ENCODE data around the gene SLC25A52.
A peak's percentile ranks its signal among the peaks of the same experiment; 100 is the strongest.
"Not testable (repeated sequence)": the region's sequence is repeated elsewhere in the genome, so short reads cannot be mapped to it uniquely, and the experiment has no call there.

SLC25A52 gene

GRCh38 chr18:31740180-31740579 lies 20.5 kb downstream of the SLC25A52 start:
- no peak for DNase-seq (ENCODE audit: low read depth)

- no peak for DNase-seq (ENCODE audit: low read depth)
These were observed 21.0 kb downstream of the SLC25A52 start for GRCh38 chr18:31739651-31740050.

GRCh38 chr18:31738460-31739407 lies 21.9 kb downstream of the SLC25A52 start:
- no peak for DNase-seq (ENCODE audit: low read depth)

- no peak for DNase-seq (ENCODE audit: low read depth)
These were observed 24.1 kb downstream of the SLC25A52 start for GRCh38 chr18:31736630-31737029.

- DNase-seq (ENCODE audit: low read depth) = no peak
These were observed 29.1 kb downstream of the SLC25A52 start for GRCh38 chr18:31731628-31732027.

GRCh38 chr18:31729196-31729595 lies 31.5 kb downstream of the SLC25A52 start:
- DNase-seq (ENCODE audit: low read depth) = not testable (repeated sequence)

- no peak for DNase-seq (ENCODE audit: low read depth)
These were observed 36.5 kb downstream of the SLC25A52 start for GRCh38 chr18:31723990-31724711.

- DNase-seq (ENCODE audit: low read depth) = no peak
These were observed 37.1 kb downstream of the SLC25A52 start for GRCh38 chr18:31723639-31723989.

GRCh38 chr18:31722369-31722957 lies 38.2 kb downstream of the SLC25A52 start:
- DNase-seq (ENCODE audit: low read depth) = peak; percentile 19

- no peak for DNase-seq (ENCODE audit: low read depth)
These were observed 39.1 kb downstream of the SLC25A52 start for GRCh38 chr18:31721601-31722000.

GRCh38 chr18:31720867-31721266 lies 39.8 kb downstream of the SLC25A52 start:
- no peak for DNase-seq (ENCODE audit: low read depth)

GRCh38 chr18:31719363-31720006 lies 41.2 kb downstream of the SLC25A52 start:
- DNase-seq (ENCODE audit: low read depth) = no peak

GRCh38 chr18:31718386-31718785 lies 42.3 kb downstream of the SLC25A52 start:
- no peak for DNase-seq (ENCODE audit: low read depth)

GRCh38 chr18:31716362-31716761 lies 44.3 kb downstream of the SLC25A52 start:
- DNase-seq (ENCODE audit: low read depth) = no peak

GRCh38 chr18:31711365-31712172 lies 49.1 kb downstream of the SLC25A52 start:
- DNase-seq (ENCODE audit: low read depth) = no peak

GRCh38 chr18:31710826-31711225 lies 49.9 kb downstream of the SLC25A52 start:
- DNase-seq (ENCODE audit: low read depth) = no peak
